Suprapubic skin (tissue), 4 donors: ENCODE data around the gene SPOCK2. TPM values are rescaled to one million over a fixed set of nuclear protein-coding genes. Genes with fewer than 3 reads are reported as not detected.

Experiments
- DNase-seq, 2 donors: peaks; one replicate each; pipeline ENCODE4 v3.0.0-alpha.2; 2019; ENCODE audit warnings: low spot score in 2 of 2
- H3K27ac ChIP-seq: fragments of 200-600 bp; sonication (generic); one replicate; pipeline ENCODE4 v1.5.1; 2019
- H3K27me3 ChIP-seq: fragments of 200-600 bp; sonication (generic); one replicate; pipeline ENCODE4 v1.5.1; 2019
- H3K36me3 ChIP-seq: fragments of 200-600 bp; sonication (generic); one replicate; pipeline ENCODE4 v1.5.1; 2019
- H3K4me1 ChIP-seq: fragments of 200-600 bp; sonication (generic); one replicate; pipeline ENCODE4 v1.5.1; 2019
- H3K4me3 ChIP-seq: fragments of 200-600 bp; sonication (generic); one replicate; pipeline ENCODE4 v1.5.1; 2019; ENCODE audit warnings: mild to moderate bottlenecking
- H3K9me3 ChIP-seq: fragments of 200-600 bp; sonication (generic); one replicate; pipeline ENCODE4 v1.5.1; 2019
- CTCF ChIP-seq, 2 donors: fragments of 200-600 bp in 1 of 2; fragments of 450-650 bp in 1 of 2; sonication (generic) in 1 of 2; IDR thresholded peaks; one replicate each; pipeline ENCODE4 v1.5.1; 2016 to 2019; ENCODE audit warnings: antibody characterized with exemption in 2 of 2, mild to moderate bottlenecking in 1 of 2, moderate library complexity in 1 of 2
- EP300 ChIP-seq: sonication (generic); formaldehyde crosslinking; IDR thresholded peaks from one replicate; pipeline ENCODE4 v1.6.1; 2017; ENCODE audit warnings: antibody characterized with exemption
- POLR2A ChIP-seq, 2 donors: fragments of 450-650 bp; IDR thresholded peaks; one replicate each; pipeline ENCODE4 v1.6.1; 2017; ENCODE audit warnings: antibody characterized with exemption in 2 of 2, mild to moderate bottlenecking in 2 of 2, moderate library complexity in 2 of 2
- POLR2AphosphoS5 ChIP-seq, 3 donors: sonication (generic); formaldehyde crosslinking; IDR thresholded peaks; one replicate each; pipeline ENCODE4 v1.6.1; 2017; ENCODE audit warnings: antibody characterized with exemption in 3 of 3
- WGBS: methylation state at CpG from one replicate; pipeline ENCODE4 v1.1.5; 2018; 5-methylcytosine and 5-hydroxymethylcytosine counted together
- total RNA-seq, 4 donors: library from RNA; depleted of rRNA; stranded (reverse); fragments of >200 nt; gene quantifications; one replicate each; pipeline ENCODE4 v1.1.0, GENCODE V29; 2016

Gene SPOCK2
- total RNA-seq, 4 donors from 2014 or later = 1.5 to 3.7 (median 1.8) TPM

- Histone ChIP-seq H3K4me1 (peaks cover 20% of the 10 kb centered on the region), H3K36me3 (peaks cover 4% of the 10 kb centered on the region), H3K27ac (no peak overlapping the region), H3K4me3 (peak overlapping the region; percentile 41), H3K27me3 (peaks cover 29% of the 10 kb centered on the region), H3K9me3 (no peaks in the 10 kb centered on the region)
- TF ChIP-seq POLR2AphosphoS5 (IDR thresholded peaks at IDR 0.05) = no peak
- DNase-seq = no peak
- WGBS = 0% methylated on average over 3 of the region's 50 CpGs
These were observed 871 bp downstream of the SPOCK2 start for GRCh38 chr10:72087392-72087968.

GRCh38 chr10:72086466-72087391 lies 1.6 kb downstream of the SPOCK2 start:
- peaks cover 20% of the 10 kb centered on the region for H3K4me1 ChIP-seq

GRCh38 chr10:72085864-72086465 lies 2.4 kb downstream of the SPOCK2 start:
- 75% methylated on average over 1 of the region's 1 CpG for WGBS
- Histone ChIP-seq H3K4me3 (no peak overlapping the region), H3K27ac (no peak overlapping the region)

More at GRCh38 chr10:72086466-72087391, 1.6 kb downstream of the SPOCK2 start:
- Histone ChIP-seq H3K9me3 (no peaks in the 10 kb centered on the region), H3K27ac (no peak overlapping the region), H3K4me3 (peak overlapping the region; percentile 41), H3K36me3 (no peaks in the 10 kb centered on the region), H3K27me3 (peaks cover 29% of the 10 kb centered on the region)
- DNase-seq = peak in 1 of 2 donors; percentile 75
- 67% methylated on average over 28 of the region's 61 CpGs for WGBS
- no peak for TF ChIP-seq POLR2A (IDR thresholded peaks at IDR 0.05)
- no peak for TF ChIP-seq CTCF (IDR thresholded peaks at IDR 0.05)
- no peak for TF ChIP-seq EP300

GRCh38 chr10:72085166-72085565 lies 3.2 kb downstream of the SPOCK2 start:
- 92% methylated on average over 3 of the region's 6 CpGs for whole genome bisulfite sequencing
- no peak for TF ChIP-seq CTCF (IDR thresholded peaks at IDR 0.05)
- TF ChIP-seq POLR2AphosphoS5 (IDR thresholded peaks at IDR 0.05) = no peak
- no peak for TF ChIP-seq POLR2A (IDR thresholded peaks at IDR 0.05)
- no peak overlapping the region for H3K27ac ChIP-seq
- H3K9me3 ChIP-seq = no peaks in the 10 kb centered on the region
- H3K4me1 ChIP-seq = peaks cover 20% of the 10 kb centered on the region
- H3K36me3 ChIP-seq = no peaks in the 10 kb centered on the region
- DNase-seq = no peak
- H3K27me3 ChIP-seq = peaks cover 29% of the 10 kb centered on the region
- no peak overlapping the region for H3K4me3 ChIP-seq

More at GRCh38 chr10:72085864-72086465, 2.4 kb downstream of the SPOCK2 start:
- TF ChIP-seq POLR2AphosphoS5 (IDR thresholded peaks at IDR 0.05) (no peak), POLR2A (IDR thresholded peaks at IDR 0.05) (no peak), EP300 (no peak)
- DNase-seq = no peak
- peaks cover 20% of the 10 kb centered on the region for H3K4me1 ChIP-seq
- H3K36me3 ChIP-seq = no peaks in the 10 kb centered on the region
- H3K27me3 ChIP-seq = peaks cover 29% of the 10 kb centered on the region
- H3K9me3 ChIP-seq = no peaks in the 10 kb centered on the region

GRCh38 chr10:72083790-72084459 lies 4.4 kb downstream of the SPOCK2 start:
- Histone ChIP-seq H3K4me1 (peaks cover 20% of the 10 kb centered on the region), H3K27me3 (peaks cover 26% of the 10 kb centered on the region), H3K9me3 (no peaks in the 10 kb centered on the region), H3K4me3 (no peak overlapping the region), H3K36me3 (no peaks in the 10 kb centered on the region), H3K27ac (no peak overlapping the region)
- no peak for TF ChIP-seq POLR2A (IDR thresholded peaks at IDR 0.05)
- no peak for TF ChIP-seq POLR2AphosphoS5 (IDR thresholded peaks at IDR 0.05)
- no peak for TF ChIP-seq EP300
- TF ChIP-seq CTCF (IDR thresholded peaks at IDR 0.05) = no peak
- DNase-seq = no peak
- 82% methylated on average over 13 of the region's 16 CpGs for WGBS
